Measurements from ENCODE around the gene NOLC1.

The NOLC1 gene

DNA sequence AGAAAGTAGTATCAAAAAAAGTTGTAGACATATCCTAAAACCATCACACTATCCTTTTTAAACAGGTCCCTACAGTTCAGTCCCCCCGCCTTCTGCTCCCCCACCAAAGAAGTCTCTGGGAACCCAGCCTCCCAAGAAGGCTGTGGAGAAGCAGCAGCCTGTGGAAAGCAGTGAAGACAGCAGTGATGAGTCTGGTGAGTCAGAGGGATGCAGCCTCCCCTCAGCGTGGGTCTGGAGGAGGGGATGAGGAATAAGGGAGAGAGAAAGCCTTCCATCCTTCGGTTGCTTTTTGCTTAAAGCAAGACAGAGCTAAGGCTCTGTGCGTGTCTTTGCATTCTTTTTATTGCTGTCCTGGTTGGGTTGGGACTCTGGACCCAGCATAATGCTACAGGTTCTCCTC is 7.6 kb downstream of the NOLC1 start:
- ChIA-PET POLR2A (interaction anchor here (0.9 kb wide), 1 partner anchor 85 kb away, joined by 3 read pairs; the partner anchor contains the start of gene GBF1), CTCF (interaction anchor here (0.8 to 5.4 kb wide), 8 partner anchors 9 to 511 kb away, joined by 3 to 70 read pairs (median 4); partner anchors contain the start of genes PPRC1 and SUFU)
- no peak for DNase-seq (ENCODE audit: extremely low spot score)
- TF ChIP-seq, protein P1, sequence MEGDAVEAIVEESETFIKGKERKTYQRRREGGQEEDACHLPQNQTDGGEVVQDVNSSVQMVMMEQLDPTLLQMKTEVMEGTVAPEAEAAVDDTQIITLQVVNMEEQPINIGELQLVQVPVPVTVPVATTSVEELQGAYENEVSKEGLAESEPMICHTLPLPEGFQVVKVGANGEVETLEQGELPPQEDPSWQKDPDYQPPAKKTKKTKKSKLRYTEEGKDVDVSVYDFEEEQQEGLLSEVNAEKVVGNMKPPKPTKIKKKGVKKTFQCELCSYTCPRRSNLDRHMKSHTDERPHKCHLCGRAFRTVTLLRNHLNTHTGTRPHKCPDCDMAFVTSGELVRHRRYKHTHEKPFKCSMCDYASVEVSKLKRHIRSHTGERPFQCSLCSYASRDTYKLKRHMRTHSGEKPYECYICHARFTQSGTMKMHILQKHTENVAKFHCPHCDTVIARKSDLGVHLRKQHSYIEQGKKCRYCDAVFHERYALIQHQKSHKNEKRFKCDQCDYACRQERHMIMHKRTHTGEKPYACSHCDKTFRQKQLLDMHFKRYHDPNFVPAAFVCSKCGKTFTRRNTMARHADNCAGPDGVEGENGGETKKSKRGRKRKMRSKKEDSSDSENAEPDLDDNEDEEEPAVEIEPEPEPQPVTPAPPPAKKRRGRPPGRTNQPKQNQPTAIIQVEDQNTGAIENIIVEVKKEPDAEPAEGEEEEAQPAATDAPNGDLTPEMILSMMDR (IDR thresholded peaks at IDR 0.05; ENCODE audit: control extremely low read depth, extremely low read depth, low read depth, missing control alignments): no peak

DNA sequence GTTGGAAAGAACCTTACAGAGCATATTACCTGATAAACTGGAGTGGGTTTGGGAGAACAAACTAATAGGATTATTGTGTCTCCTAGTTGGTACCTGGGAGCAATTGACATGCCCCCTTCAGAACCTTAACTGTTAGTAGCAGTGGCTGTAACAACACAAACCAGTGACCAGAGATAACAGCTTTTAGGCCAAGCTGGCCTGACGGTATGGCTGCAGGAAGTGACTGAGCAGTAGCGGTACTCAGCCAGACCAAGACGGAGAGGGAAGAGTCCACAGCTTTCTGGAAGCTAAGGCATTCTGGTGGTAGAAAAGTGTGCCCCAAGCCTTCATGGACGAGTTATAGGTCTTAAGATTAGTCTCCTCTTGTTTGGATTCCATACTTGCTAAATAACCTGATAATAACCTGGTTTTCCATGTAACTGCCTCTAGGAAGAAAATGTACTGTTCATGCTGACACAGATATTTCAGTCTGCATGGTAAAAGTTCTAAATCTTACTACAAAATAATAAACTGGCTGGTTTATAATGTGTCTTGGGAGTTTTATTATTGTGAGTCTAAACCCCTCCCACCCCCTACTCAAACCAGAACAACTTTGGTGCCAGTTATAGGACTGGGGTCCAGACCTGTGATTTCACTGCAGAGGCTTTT is 11.3 kb downstream of the NOLC1 start:
- TF ChIP-seq, protein P1 (IDR thresholded peaks at IDR 0.05; ENCODE audit: control extremely low read depth, extremely low read depth, low read depth, missing control alignments): no peak
- ChIA-PET CTCF (interaction anchor here (1.0 to 1.8 kb wide), 3 partner anchors 11 to 236 kb away, joined by 3 to 4 read pairs (median 3); no protein-coding TSS in a partner anchor), POLR2A (no interaction called here)
- DNase-seq (ENCODE audit: extremely low spot score): no peak

DNA sequence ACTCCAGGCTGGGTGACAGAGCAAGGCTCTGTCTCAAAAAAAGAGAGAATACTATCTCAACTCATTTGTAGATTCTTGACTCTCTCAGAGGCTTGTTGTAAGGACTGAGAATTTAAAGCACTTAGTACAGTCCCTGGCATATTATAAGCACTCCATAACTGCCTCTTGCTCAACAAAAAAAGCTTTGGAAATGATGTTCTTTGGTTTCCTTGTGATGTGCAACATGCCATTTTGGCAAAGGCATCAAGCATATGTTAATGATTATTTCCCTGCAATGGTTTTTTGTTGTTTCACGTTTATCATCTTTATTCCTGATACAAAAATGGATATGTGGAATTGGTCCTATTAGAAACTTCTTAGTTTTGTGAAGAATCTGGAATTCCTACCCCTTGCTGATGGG is 15.7 kb downstream of the NOLC1 start:
- TF ChIP-seq, protein P1 (IDR thresholded peaks at IDR 0.05; ENCODE audit: control extremely low read depth, extremely low read depth, low read depth, missing control alignments): no peak
- ChIA-PET POLR2A (no interaction called here), CTCF (interaction anchor here (1.0 to 6.2 kb wide), 8 partner anchors 8 to 62 kb away, joined by 3 to 70 read pairs (median 16); partner anchors contain the start of gene ELOVL3)
- no peak for DNase-seq (ENCODE audit: extremely low spot score)

DNA sequence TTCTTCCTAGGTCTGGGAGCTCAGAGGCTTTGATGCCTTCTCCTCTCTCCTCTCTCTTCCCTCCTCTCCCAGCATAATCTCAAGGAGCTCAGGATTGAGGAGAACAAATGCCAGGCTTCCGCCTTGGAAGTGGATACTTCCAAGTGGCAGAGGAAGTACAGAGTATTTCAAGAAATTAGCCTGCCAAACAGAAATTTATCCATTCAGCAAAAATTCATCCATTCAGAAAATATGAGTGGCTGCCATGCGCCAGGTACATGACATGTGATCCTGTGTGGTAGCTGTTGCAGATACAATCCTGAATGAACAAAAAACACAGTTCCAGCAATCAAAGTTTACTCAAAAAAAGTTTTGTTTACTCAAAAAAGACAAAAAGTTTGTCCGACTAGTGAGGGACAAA is 18.4 kb downstream of the NOLC1 start:
- TF ChIP-seq, protein P1 (IDR thresholded peaks at IDR 0.05; ENCODE audit: control extremely low read depth, extremely low read depth, low read depth, missing control alignments): no peak
- POLR2A ChIA-PET: no interaction called here
- no peak for DNase-seq (ENCODE audit: extremely low spot score)
- CTCF ChIA-PET: interaction anchor here (0.8 to 6.2 kb wide), 19 partner anchors 11 to 308 kb away, joined by 3 to 70 read pairs (median 9); partner anchors contain the start of genes ELOVL3 and NOLC1

DNA sequence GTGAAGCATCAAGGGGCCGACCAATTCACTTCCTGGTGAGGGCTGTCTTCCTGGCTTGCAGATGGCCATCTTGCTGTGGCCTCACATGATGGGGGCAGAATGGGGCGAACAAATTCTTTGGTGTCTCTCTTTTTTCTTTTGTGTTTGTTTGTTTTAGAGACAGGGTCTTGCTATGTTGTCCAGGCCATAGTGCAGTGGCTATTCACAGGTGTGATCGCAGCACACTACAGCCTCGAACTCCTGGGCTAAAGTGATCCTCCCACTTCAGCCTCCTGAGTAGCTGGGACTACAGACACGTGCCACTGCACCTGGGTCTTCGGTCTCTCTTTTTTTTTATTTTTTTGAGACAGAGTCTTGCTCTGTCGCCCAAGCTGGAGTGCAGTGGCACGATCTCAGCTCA is 20.1 kb downstream of the NOLC1 start:
- TF ChIP-seq, protein P1 (IDR thresholded peaks at IDR 0.05; ENCODE audit: control extremely low read depth, extremely low read depth, low read depth, missing control alignments): no peak
- POLR2A ChIA-PET: no interaction called here
- CTCF ChIA-PET: interaction anchor here (1.6 to 4.9 kb wide), 3 partner anchors 24 to 227 kb away, joined by 3 to 45 read pairs (median 4); no protein-coding TSS in a partner anchor
- no peak for DNase-seq (ENCODE audit: extremely low spot score)

DNA sequence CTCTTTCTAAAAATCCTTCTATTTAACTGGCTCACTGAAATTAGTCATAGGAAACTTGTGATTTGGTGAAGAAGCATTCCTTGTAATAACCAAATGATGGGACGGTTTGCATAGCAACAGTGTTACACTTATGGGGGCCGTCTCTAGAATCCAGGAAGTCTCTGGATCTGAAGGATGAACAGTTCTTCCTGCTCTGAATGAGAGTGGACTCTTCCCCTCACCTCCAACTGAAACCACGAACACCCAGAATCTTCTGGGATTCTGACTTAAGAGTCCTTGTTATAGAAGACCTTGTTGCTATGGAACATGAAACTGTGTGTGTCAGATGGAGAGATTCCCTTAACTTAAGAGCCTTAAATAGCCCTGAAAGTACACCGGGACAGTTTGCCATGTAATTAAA is 23.2 kb downstream of the NOLC1 start:
- CTCF ChIA-PET: interaction anchor here (1.9 kb wide), 1 partner anchor 12 kb away, joined by 4 read pairs; no protein-coding TSS in a partner anchor
- no peak for DNase-seq (ENCODE audit: extremely low spot score)

More for the DNA sequence above, 23.2 kb downstream of the NOLC1 start:
- POLR2A ChIA-PET: no interaction called here
- TF ChIP-seq, protein P1 (IDR thresholded peaks at IDR 0.05; ENCODE audit: control extremely low read depth, extremely low read depth, low read depth, missing control alignments): no peak

All from GM10248 (cell line).